ENCODE data around the gene COX15. TPM values are rescaled to one million over a fixed set of nuclear protein-coding genes. Genes with fewer than 3 reads are reported as not detected.

Gene COX15
- total RNA-seq, 1 experiment from 2014 or later, result 35.3 TPM

GRCh38 chr10:99698504-99699080 lies 33.3 kb downstream of the COX15 start:
- no peak for TF ChIP-seq CTCF (IDR thresholded peaks at IDR 0.05; ENCODE audit: unreplicated experiment)
- H3K9me3 Mint-ChIP-seq (ENCODE audit: low read depth, unreplicated experiment), result no peaks in the 10 kb centered on the region
- CTCF ChIA-PET, result no interaction called here
- no peak overlapping the region for H3K4me3 Mint-ChIP-seq (ENCODE audit: low read depth, unreplicated experiment)
- H3K4me1 Mint-ChIP-seq (ENCODE audit: low read depth, unreplicated experiment), result no peaks in the 10 kb centered on the region
- peaks cover 29% of the 10 kb centered on the region for H3K36me3 Mint-ChIP-seq (ENCODE audit: insufficient read depth, unreplicated experiment)
- H3K27me3 Mint-ChIP-seq (ENCODE audit: unreplicated experiment), result no peaks in the 10 kb centered on the region
- DNase-seq, result no peak
- BruUV-seq (replicated peaks), result no TSS peak
- intact Hi-C loops (cut with micrococcal nuclease; ENCODE audit: unreplicated experiment), result loop anchor here (5.0 kb wide), 1 partner anchor 66 kb away; no protein-coding TSS in a partner anchor
- no peak overlapping the region for H3K27ac Mint-ChIP-seq (ENCODE audit: unreplicated experiment)

DNA sequence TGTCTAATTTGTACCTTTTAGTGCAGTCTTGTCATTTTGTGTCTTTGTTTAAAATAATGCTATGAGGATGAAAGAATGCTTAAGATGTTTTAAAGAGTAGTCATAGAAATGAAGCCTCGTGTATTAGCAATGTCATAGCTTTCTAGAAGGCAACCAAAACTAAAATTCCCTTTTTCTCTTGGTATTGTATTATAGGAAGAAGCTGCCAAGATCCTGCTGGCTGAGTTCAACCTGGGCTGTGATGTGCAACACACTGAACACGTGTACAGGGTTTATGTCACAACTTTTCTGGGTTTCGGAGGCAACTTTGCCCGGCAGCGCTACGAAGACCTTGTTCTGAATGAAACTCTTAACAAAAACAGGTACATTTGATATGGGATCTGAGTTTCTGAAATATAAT lies 36.2 kb downstream of the COX15 start:
- no peak overlapping the region for H3K27ac Mint-ChIP-seq (ENCODE audit: unreplicated experiment)

GRCh38 chr10:99693933-99694583 lies 37.9 kb downstream of the COX15 start:
- DNase-seq, result no peak
- Mint-ChIP-seq H3K27me3 (ENCODE audit: unreplicated experiment) (no peaks in the 10 kb centered on the region), H3K27ac (ENCODE audit: unreplicated experiment) (no peak overlapping the region), H3K4me3 (ENCODE audit: low read depth, unreplicated experiment) (no peak overlapping the region), H3K36me3 (ENCODE audit: insufficient read depth, unreplicated experiment) (peaks cover 10% of the 10 kb centered on the region), H3K9me3 (ENCODE audit: low read depth, unreplicated experiment) (no peaks in the 10 kb centered on the region), H3K4me1 (ENCODE audit: low read depth, unreplicated experiment) (no peaks in the 10 kb centered on the region)
- BruUV-seq (replicated peaks), result no TSS peak
- intact Hi-C loops (cut with micrococcal nuclease; ENCODE audit: unreplicated experiment), result no loop called here
- CTCF ChIA-PET, result no interaction called here
- TF ChIP-seq CTCF (IDR thresholded peaks at IDR 0.05; ENCODE audit: unreplicated experiment), result no peak

More for the DNA sequence above, 36.2 kb downstream of the COX15 start:
- no peak overlapping the region for H3K4me3 Mint-ChIP-seq (ENCODE audit: low read depth, unreplicated experiment)
- BruUV-seq (replicated peaks), result no TSS peak
- H3K36me3 Mint-ChIP-seq (ENCODE audit: insufficient read depth, unreplicated experiment), result peaks cover 15% of the 10 kb centered on the region
- H3K4me1 Mint-ChIP-seq (ENCODE audit: low read depth, unreplicated experiment), result no peaks in the 10 kb centered on the region
- no peak for DNase-seq
- intact Hi-C loops (cut with micrococcal nuclease; ENCODE audit: unreplicated experiment), result loop anchor here (5.0 kb wide), 1 partner anchor 63 kb away; no protein-coding TSS in a partner anchor
- no peaks in the 10 kb centered on the region for H3K27me3 Mint-ChIP-seq (ENCODE audit: unreplicated experiment)
- no peak for TF ChIP-seq CTCF (IDR thresholded peaks at IDR 0.05; ENCODE audit: unreplicated experiment)
- CTCF ChIA-PET, result no interaction called here
- H3K9me3 Mint-ChIP-seq (ENCODE audit: low read depth, unreplicated experiment), result no peaks in the 10 kb centered on the region

DNA sequence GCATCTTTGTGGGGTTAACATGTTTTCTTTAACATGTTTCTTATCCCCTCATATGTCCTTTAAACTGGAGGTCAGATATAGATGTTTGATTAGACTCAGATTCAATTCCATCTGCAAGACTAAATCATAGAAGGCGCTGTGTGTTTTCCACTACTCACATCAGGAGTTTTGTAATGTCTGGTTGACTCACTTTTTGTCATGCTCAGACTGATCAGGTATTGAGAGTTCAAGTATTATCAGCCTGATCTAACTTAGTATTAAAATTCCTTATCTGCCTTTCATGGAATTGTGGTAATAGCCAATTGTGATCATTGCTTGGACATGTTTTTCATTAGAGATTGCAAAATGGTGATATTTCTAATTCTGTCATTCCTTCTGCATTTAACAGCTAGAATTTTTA lies 42.5 kb downstream of the COX15 start:
- TF ChIP-seq CTCF (IDR thresholded peaks at IDR 0.05; ENCODE audit: unreplicated experiment), result no peak
- H3K4me1 Mint-ChIP-seq (ENCODE audit: low read depth, unreplicated experiment), result no peaks in the 10 kb centered on the region
- DNase-seq, result no peak
- H3K27ac Mint-ChIP-seq (ENCODE audit: unreplicated experiment), result no peak overlapping the region
- intact Hi-C loops (cut with micrococcal nuclease; ENCODE audit: unreplicated experiment), result loop anchor here (10.0 kb wide), 1 partner anchor 295 kb away; no protein-coding TSS in a partner anchor
- BruUV-seq (replicated peaks), result no TSS peak
- H3K27me3 Mint-ChIP-seq (ENCODE audit: unreplicated experiment), result no peaks in the 10 kb centered on the region
- H3K36me3 Mint-ChIP-seq (ENCODE audit: insufficient read depth, unreplicated experiment), result no peaks in the 10 kb centered on the region
- H3K9me3 Mint-ChIP-seq (ENCODE audit: low read depth, unreplicated experiment), result no peaks in the 10 kb centered on the region
- CTCF ChIA-PET, result no interaction called here
- no peak overlapping the region for H3K4me3 Mint-ChIP-seq (ENCODE audit: low read depth, unreplicated experiment)
